CD4-positive, CD25-positive, alpha-beta regulatory T cell (primary cell): ENCODE data around the gene SPEF1. TPM values are rescaled to one million over a fixed set of nuclear protein-coding genes. Genes with fewer than 3 reads are reported as not detected.

Source experiments
- ATAC-seq, 2 donors: fragments of 150-1000 bp; cut with Tn5 transposase; one replicate each; pipeline ENCODE4 v1.10.0; 2021; ENCODE audit warnings: low read depth in 2 of 2, moderate number of reproducible peaks in 2 of 2, moderate library complexity in 1 of 2
- DNase-seq, 3 donors: peaks; one replicate each; pipeline versions ENCODE4 v3.0.0 to v3.0.0-alpha.2; 2012 to 2022; ENCODE audit warnings: mixed read lengths in 1 of 3
- H3K27ac ChIP-seq: one replicate; pipeline ENCODE4 v1.7.0; 2013; ENCODE audit warnings: mild to moderate bottlenecking, low read length; ENCODE audit not compliant: insufficient read depth, poor library complexity, severe bottlenecking
- H3K27me3 ChIP-seq: one replicate; pipeline ENCODE4 v1.7.0; 2013; ENCODE audit warnings: low read length; ENCODE audit not compliant: control insufficient read depth, insufficient read depth
- H3K36me3 ChIP-seq: one replicate; pipeline ENCODE4 v1.7.0; 2013; ENCODE audit warnings: mild to moderate bottlenecking, low read length, moderate library complexity; ENCODE audit not compliant: control insufficient read depth, insufficient read depth
- H3K4me1 ChIP-seq: 2 replicates; pipeline ENCODE4 v1.7.0; 2013; ENCODE audit warnings: mild to moderate bottlenecking, low read length; ENCODE audit not compliant: insufficient read depth, control insufficient read depth, poor library complexity, severe bottlenecking
- H3K4me3 ChIP-seq: one replicate; pipeline ENCODE4 v1.7.0; 2013; ENCODE audit warnings: low read depth, mild to moderate bottlenecking, low read length, moderate library complexity
- H3K9me3 ChIP-seq, 2 experiments: 1 replicate in 1 of 2; 2 replicates in 1 of 2; pipeline ENCODE4 v1.7.0; 2013; ENCODE audit warnings: low read length in 2 of 2, mild to moderate bottlenecking in 1 of 2, moderate library complexity in 1 of 2; ENCODE audit not compliant: control insufficient read depth in 2 of 2
- H3K27ac Mint-ChIP-seq, 3 donors: one replicate each; pipeline ENCODE4 v1.8.0; 2020 to 2022; ENCODE audit warnings: mild to moderate bottlenecking in 3 of 3, mixed read lengths in 3 of 3, moderate library complexity in 2 of 3
- H3K27me3 Mint-ChIP-seq: one replicate; pipeline ENCODE4 v1.8.0; 2022; ENCODE audit warnings: mild to moderate bottlenecking, mixed read lengths
- H3K36me3 Mint-ChIP-seq: one replicate; pipeline ENCODE4 v1.8.0; 2020; ENCODE audit warnings: mixed read lengths
- H3K4me1 Mint-ChIP-seq, 4 donors: one replicate each; pipeline ENCODE4 v1.8.0; 2020 to 2022; ENCODE audit warnings: mixed read lengths in 4 of 4, mild to moderate bottlenecking in 1 of 4
- H3K4me3 Mint-ChIP-seq, 4 donors: one replicate each; pipeline ENCODE4 v1.8.0; 2020 to 2022; ENCODE audit warnings: mild to moderate bottlenecking in 4 of 4, mixed read lengths in 4 of 4, moderate library complexity in 3 of 4
- H3K9me3 Mint-ChIP-seq, 7 donors: one replicate each; pipeline ENCODE4 v1.8.0; 2020 to 2022; ENCODE audit warnings: mixed read lengths in 7 of 7, mild to moderate bottlenecking in 3 of 7, moderate library complexity in 2 of 7
- polyA plus RNA-seq, 4 donors: library from polyadenylated mRNA; unstranded; fragments of 300-500 nt; fragmentation: Illumina TruSeq; gene quantifications; one replicate each; pipeline ENCODE4 v1.2.3, GENCODE V29; 2021
- total RNA-seq: library from RNA; stranded (reverse); gene quantifications from one replicate; pipeline ENCODE4 v1.2.3, GENCODE V29; 2022

The SPEF1 gene
- total and polyA plus RNA-seq, 5 donors from 2014 or later = not detected

DNA sequence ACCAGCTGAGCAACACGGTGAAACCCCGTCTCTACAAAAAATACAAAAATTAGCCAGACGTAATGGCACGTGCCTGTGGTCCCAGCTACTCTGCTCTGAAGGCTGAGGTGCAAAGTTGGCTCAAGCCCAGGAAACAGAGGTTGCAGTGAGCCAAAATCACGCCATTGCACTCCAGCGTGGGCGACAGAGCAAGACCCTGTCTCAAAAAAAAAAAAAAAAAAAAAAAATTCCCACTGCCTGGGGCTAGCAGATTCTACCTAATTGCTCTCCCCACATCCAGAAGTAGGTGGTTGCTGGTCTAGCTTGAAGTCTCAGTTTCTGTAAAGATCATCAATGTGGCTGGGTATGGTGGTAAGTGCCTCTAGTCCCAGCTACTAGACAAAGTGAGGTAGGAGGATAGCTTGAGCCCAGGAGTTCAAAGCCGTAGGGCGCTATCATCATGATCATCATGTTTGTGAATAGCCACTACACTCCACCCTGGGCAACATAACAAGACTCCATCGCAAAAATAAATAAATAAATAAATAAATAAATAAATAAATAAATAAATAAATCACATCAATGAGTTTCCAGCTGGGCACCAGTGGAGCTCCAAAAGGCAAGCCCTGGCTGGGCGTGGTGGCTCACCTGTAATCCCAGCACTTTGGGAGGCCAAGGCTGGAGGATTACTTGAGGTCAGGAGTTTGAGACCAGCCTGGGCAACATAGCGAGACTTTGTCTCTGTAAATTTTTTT is 32.8 kb upstream of the SPEF1 start:
- no peak overlapping the region for H3K4me3 ChIP-seq
- no peaks in the 10 kb centered on the region for H3K36me3 Mint-ChIP-seq
- no peaks in the 10 kb centered on the region for H3K27me3 ChIP-seq
- H3K4me1 Mint-ChIP-seq = peaks cover 15 to 84% (median 56%) of the 10 kb centered on the region in 4 donors
- peak overlapping the region; percentile 92 to 99 (median 94) for H3K27ac Mint-ChIP-seq
- H3K27ac ChIP-seq = peak overlapping the region; percentile 95
- H3K9me3 Mint-ChIP-seq = peaks cover 0 to 2% (median 0%) of the 10 kb centered on the region in 7 donors
- H3K9me3 ChIP-seq = no peaks in the 10 kb centered on the region
- no peak for DNase-seq
- H3K36me3 ChIP-seq = no peaks in the 10 kb centered on the region
- no peaks in the 10 kb centered on the region for H3K27me3 Mint-ChIP-seq
- ATAC-seq = no peak
- H3K4me1 ChIP-seq = peaks cover 84% of the 10 kb centered on the region
- peak overlapping the region; percentile 38 to 94 (median 90) for H3K4me3 Mint-ChIP-seq

DNA sequence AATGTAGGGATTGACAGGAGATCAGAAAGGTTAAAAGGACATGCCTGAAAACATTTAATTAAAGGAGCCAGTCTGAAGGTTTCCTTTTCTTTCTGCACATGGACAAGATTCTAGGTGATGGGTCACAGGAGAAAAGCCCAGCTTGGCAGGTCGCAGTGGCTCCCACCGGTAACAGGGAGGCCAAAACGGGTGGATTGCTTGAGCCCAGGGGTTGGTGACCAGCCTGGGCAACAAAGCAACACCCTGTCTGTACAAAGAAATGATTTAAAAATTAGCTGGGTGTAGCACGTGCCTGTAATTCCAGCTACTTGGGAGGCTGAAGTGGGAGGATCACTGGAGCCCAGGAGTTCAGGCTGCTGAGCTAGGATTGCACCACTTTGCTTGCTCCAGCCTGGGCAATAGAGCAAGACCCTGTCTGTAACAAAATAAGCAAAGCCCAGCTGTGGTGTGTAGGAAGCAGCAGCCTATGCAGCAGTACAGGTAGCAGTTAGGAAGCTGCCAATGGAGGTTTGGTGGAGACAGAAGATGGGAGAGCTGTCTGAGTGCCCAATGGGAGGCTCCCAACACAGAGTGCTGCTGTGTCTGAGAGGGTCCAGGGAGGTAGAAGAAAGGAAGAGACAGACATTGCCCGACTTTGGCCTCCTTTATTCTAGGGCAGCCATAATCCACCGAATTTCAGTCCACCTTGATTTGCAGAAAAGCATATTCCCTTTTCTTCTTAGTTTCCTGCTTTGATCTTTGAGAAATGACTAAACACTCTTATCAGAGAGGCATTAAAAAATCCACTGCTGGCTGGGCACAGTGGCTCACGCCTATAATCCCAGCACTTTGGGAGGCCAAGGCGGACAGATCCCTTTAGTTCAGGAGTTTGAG is 32.0 kb upstream of the SPEF1 start:
- Mint-ChIP-seq H3K27ac (peak overlapping the region; percentile 92 to 99 (median 94)), H3K9me3 (peaks cover 0 to 2% (median 0%) of the 10 kb centered on the region in 7 donors), H3K36me3 (no peaks in the 10 kb centered on the region), H3K4me1 (peaks cover 15 to 82% (median 54%) of the 10 kb centered on the region in 4 donors), H3K4me3 (peak overlapping the region; percentile 71 to 94 (median 90)), H3K27me3 (no peaks in the 10 kb centered on the region)
- DNase-seq (no peak), ATAC-seq (no peak)
- Histone ChIP-seq H3K36me3 (no peaks in the 10 kb centered on the region), H3K4me1 (peaks cover 76% of the 10 kb centered on the region), H3K27ac (peak overlapping the region; percentile 95), H3K4me3 (peak overlapping the region; percentile 37), H3K27me3 (no peaks in the 10 kb centered on the region), H3K9me3 (no peaks in the 10 kb centered on the region)

- peaks cover 80% of the 10 kb centered on the region for H3K4me1 ChIP-seq
- peaks cover 15 to 85% (median 57%) of the 10 kb centered on the region in 4 donors for H3K4me1 Mint-ChIP-seq
- H3K4me3 ChIP-seq = peak overlapping the region; percentile 57
- DNase-seq (no peak), ATAC-seq (no peak)
- H3K36me3 Mint-ChIP-seq = peaks cover under 1% of the 10 kb centered on the region
- no peaks in the 10 kb centered on the region for H3K9me3 ChIP-seq
- no peaks in the 10 kb centered on the region for H3K27me3 Mint-ChIP-seq
- H3K27ac ChIP-seq = peak overlapping the region; percentile 95
- no peaks in the 10 kb centered on the region for H3K36me3 ChIP-seq
- H3K27ac Mint-ChIP-seq = peak overlapping the region; percentile 94 to 99 (median 95)
- peak overlapping the region; percentile 88 to 99 (median 92) for H3K4me3 Mint-ChIP-seq
- H3K27me3 ChIP-seq = no peaks in the 10 kb centered on the region
- peaks cover 0 to 2% (median 0%) of the 10 kb centered on the region in 7 donors for H3K9me3 Mint-ChIP-seq
Measured at GRCh38 chr20:3812259-3812681, 31.0 kb upstream of the SPEF1 start.

- peak overlapping the region; percentile 95 for H3K27ac ChIP-seq
- H3K4me1 ChIP-seq = peaks cover 82% of the 10 kb centered on the region
- peak overlapping the region; percentile 86 for H3K4me3 ChIP-seq
- peaks cover 6% of the 10 kb centered on the region for H3K36me3 Mint-ChIP-seq
- H3K4me3 Mint-ChIP-seq = peak overlapping the region; percentile 88 to 99 (median 92)
- no peaks in the 10 kb centered on the region for H3K36me3 ChIP-seq
- no peaks in the 10 kb centered on the region for H3K27me3 ChIP-seq
- peak overlapping the region; percentile 94 to 99 (median 95) for H3K27ac Mint-ChIP-seq
- ATAC-seq = peak; percentile 96
- no peaks in the 10 kb centered on the region for H3K27me3 Mint-ChIP-seq
- peak; percentile 84 to 98 (median 90) for DNase-seq
- peaks cover 20 to 86% (median 59%) of the 10 kb centered on the region in 4 donors for H3K4me1 Mint-ChIP-seq
- H3K9me3 Mint-ChIP-seq = peaks cover 0 to 2% (median 0%) of the 10 kb centered on the region in 7 donors
- no peaks in the 10 kb centered on the region for H3K9me3 ChIP-seq
Measured at GRCh38 chr20:3811467-3812258, 30.4 kb upstream of the SPEF1 start.

- Histone ChIP-seq H3K9me3 (no peaks in the 10 kb centered on the region), H3K4me3 (no peak overlapping the region), H3K27ac (peak overlapping the region; percentile 66), H3K36me3 (peaks cover 26% of the 10 kb centered on the region), H3K4me1 (peaks cover 62% of the 10 kb centered on the region), H3K27me3 (no peaks in the 10 kb centered on the region)
- peaks cover 32% of the 10 kb centered on the region for H3K36me3 Mint-ChIP-seq
- peaks cover 0 to 2% (median 0%) of the 10 kb centered on the region in 7 donors for H3K9me3 Mint-ChIP-seq
- no peaks in the 10 kb centered on the region for H3K27me3 Mint-ChIP-seq
- ATAC-seq (no peak), DNase-seq (no peak)
- peak overlapping the region in 2 of 3 donors; percentile 89 to 91 for H3K27ac Mint-ChIP-seq
- H3K4me3 Mint-ChIP-seq = peak overlapping the region in 2 of 4 donors; percentile 73 to 87
- peaks cover 15 to 84% (median 57%) of the 10 kb centered on the region in 4 donors for H3K4me1 Mint-ChIP-seq
Measured at GRCh38 chr20:3808544-3808943, 27.3 kb upstream of the SPEF1 start.

DNA sequence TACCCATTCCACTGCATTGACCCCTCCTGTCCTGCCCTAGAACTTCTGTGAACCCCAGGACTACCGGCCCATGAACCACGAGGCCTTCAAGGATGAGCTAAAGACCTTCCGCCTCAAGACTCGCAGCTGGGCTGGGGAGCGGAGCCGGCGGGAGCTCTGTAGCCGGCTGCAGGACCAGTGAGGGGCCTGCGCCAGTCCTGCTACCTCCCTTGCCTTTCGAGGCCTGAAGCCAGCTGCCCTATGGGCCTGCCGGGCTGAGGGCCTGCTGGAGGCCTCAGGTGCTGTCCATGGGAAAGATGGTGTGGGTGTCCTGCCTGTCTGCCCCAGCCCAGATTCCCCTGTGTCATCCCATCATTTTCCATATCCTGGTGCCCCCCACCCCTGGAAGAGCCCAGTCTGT is 23.5 kb upstream of the SPEF1 start:
- no peaks in the 10 kb centered on the region for H3K9me3 Mint-ChIP-seq
- H3K4me1 Mint-ChIP-seq = peaks cover 5 to 81% (median 46%) of the 10 kb centered on the region in 4 donors
- H3K36me3 Mint-ChIP-seq = peaks cover 62% of the 10 kb centered on the region
- Histone ChIP-seq H3K27ac (peak overlapping the region; percentile 23), H3K4me1 (peaks cover 58% of the 10 kb centered on the region), H3K27me3 (no peaks in the 10 kb centered on the region), H3K36me3 (peaks cover 63% of the 10 kb centered on the region), H3K4me3 (no peak overlapping the region), H3K9me3 (no peaks in the 10 kb centered on the region)
- peak overlapping the region in 1 of 4 donors; percentile 87 for H3K4me3 Mint-ChIP-seq
- no peak for ATAC-seq
- no peak for DNase-seq
- H3K27me3 Mint-ChIP-seq = no peaks in the 10 kb centered on the region
- peak overlapping the region in 2 of 3 donors; percentile 16 to 90 for H3K27ac Mint-ChIP-seq

DNA sequence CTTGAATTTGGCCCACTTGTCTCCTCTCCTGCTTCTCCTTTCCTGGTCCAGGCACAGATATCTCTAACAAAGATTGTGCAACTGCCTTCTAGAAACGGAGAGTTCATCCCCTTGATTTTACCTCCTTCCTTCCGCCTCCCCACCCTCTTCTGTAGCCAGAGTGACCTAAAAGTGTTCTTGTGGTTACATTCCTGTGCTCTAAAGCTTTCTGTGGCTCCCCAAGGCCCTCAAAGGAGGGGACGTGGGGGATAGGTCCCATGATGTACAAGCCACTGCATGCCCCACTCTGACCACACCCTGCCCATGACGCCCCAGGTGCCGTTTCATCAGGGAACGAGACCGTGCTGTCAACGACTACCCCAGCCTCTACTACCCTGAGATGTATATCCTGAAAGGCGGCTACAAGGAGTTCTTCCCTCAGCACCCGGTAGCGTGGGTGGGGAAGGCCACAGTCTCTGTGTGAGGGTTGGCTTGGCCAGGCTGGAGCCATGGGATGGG is 23.1 kb upstream of the SPEF1 start:
- H3K4me3 Mint-ChIP-seq = peak overlapping the region in 3 of 4 donors; percentile 53 to 87 (median 69)
- Histone ChIP-seq H3K4me3 (no peak overlapping the region), H3K27me3 (no peaks in the 10 kb centered on the region), H3K27ac (peak overlapping the region; percentile 73), H3K36me3 (peaks cover 63% of the 10 kb centered on the region), H3K9me3 (no peaks in the 10 kb centered on the region), H3K4me1 (peaks cover 61% of the 10 kb centered on the region)
- no peak for ATAC-seq
- H3K4me1 Mint-ChIP-seq = peaks cover 5 to 83% (median 50%) of the 10 kb centered on the region in 4 donors
- H3K27ac Mint-ChIP-seq = peak overlapping the region; percentile 90 to 98 (median 92)
- DNase-seq = no peak
- H3K27me3 Mint-ChIP-seq = no peaks in the 10 kb centered on the region
- H3K36me3 Mint-ChIP-seq = peaks cover 66% of the 10 kb centered on the region
- no peaks in the 10 kb centered on the region for H3K9me3 Mint-ChIP-seq
